HG03520 (cell line): Measurements from ENCODE around the gene CDH13.

Source experiments
- ATAC-seq: cut with Tn5 transposase; IDR thresholded peaks from one replicate; pipeline ENCODE4 v1.9.1; 2021; ENCODE audit warnings: mild to moderate bottlenecking, moderate library complexity; ENCODE audit not compliant: unreplicated experiment

CDH13 gene

GRCh38 chr16:82834151-82834815, 207.5 kb downstream of the CDH13 start:
- no peak for ATAC-seq

DNA sequence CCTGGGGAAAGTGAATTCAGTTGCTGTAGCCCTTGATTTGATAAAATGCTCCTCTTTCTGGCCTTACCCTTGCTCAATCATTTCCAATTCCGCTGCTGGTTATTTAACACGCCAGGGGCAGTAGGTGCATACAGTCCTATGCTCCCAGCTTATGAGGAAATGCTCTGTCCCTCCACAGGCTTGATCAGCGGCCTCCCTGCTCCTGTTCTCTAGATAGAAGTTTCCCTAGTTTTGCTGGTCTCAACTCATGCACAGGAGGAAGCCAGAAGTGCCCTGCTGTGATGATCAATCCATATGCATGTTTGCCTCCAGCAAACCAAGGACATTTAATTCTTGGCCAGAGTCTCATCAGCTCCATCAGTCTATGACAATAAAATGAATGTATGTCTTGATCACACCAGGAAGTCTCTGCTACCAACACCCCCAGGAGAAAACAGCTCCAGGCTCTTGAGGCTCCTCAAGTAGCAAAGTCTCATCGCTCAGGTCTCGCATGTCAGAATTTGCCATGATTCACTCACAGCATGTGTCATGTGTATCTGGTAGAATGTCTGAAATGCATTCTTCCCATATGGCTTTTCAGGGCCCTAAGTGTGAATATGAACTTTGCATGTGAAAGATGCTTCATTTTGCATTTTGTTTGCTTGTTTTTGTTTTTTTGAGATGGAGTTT, 208.9 kb downstream of the CDH13 start:
- no peak for ATAC-seq

DNA sequence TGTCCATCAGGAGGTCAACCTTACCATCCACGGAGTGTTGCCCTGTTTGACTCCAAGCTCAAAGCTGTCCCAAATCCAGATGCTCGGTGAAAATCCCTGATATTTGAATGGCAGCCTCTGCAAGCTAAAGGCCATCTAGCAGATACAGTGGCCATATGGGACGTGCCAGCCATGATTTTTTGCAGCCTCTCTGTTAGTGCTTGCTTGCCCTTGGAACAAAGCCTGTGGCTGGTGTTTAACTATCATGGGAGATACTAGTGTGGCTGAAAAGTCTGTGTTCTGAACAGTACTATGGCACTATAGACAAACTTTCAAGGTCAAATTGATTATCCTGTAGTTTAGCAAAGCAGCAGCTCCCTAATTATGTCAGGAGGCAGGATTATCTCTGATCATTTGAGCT, 214.3 kb downstream of the CDH13 start:
- ATAC-seq: no peak

DNA sequence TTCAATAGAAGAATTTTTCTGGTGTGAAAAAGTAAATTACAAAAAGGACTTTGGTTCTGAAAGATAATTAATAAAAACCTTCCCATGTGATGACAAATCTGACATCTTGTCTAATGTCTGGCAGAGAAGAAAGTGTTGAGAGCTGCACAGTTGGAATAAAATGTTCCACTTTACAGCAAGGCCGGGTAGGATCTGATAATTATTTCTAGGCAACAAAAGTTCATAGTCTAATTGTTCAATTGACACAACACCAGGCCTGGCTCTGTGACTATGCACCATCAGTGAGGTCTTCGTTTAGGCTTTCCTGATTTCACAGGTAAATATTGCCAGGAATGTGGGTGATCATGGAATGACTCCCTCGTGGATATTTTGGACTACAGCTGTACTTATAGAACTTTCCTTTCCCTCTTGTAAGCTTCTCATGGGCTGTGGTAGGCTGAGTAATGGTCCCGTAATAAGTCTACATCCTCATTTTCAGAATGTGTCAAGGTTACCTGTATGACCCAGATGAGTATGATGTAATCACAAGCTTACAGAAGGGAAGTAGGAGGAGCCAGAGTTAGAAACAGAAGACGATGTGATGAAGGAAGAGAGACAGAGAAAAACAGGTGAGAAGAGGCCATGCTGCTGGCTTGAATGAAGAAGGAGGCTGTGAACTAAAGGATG, 217.0 kb downstream of the CDH13 start:
- ATAC-seq: no peak

- ATAC-seq: no peak
Observed at GRCh38 chr16:82845116-82845515, 218.3 kb downstream of the CDH13 start.

GRCh38 chr16:82846806-82847205, 220.0 kb downstream of the CDH13 start:
- ATAC-seq: no peak

DNA sequence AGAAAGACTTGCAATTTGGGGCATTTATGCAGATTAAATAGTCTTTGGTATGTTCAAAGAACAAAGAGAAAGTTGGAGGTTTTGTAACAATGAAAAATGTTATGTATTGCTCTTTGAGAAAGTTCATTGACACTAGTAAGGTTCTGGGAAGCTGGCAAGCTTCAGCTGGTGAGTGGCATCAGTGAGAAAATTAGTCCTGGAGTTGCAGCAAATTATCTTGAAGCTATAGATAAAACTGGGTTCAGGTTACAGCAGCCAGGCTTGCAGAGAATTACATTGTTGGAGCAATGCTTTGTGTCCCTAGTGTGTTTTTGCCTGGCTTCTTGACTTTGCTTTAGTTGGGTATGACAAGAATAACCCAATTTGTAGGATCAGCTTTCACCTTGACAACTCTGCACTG, 221.2 kb downstream of the CDH13 start:
- ATAC-seq: no peak

DNA sequence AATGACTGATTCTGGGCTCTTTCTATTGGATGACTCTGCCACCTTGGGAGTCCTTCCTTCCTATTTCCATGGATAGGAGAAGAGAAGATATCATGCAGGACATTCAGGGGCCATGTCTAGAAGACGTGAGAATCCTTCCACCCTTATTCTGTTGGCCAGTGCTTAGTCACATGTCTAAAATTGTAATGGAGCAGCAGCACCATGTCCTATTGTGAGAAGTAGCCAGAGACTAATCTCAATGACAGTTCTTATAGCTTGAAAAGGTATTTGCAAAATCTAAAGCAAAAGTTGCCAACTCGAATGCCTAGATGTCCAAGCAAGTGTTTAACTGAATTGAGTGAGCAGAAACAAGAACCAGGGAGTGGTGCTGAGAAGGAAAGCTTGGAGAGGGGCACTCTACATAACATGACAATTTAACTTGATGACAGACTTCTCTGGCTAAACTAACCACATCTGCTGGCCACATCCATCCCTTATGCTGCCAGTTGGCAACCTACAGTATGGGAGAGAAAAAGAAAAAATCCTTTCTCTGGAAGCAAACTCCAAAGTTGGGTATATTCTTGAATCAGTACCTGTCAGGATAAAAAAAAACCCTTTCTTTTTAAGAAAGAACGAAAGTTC, 225.7 kb downstream of the CDH13 start:
- no peak for ATAC-seq

DNA sequence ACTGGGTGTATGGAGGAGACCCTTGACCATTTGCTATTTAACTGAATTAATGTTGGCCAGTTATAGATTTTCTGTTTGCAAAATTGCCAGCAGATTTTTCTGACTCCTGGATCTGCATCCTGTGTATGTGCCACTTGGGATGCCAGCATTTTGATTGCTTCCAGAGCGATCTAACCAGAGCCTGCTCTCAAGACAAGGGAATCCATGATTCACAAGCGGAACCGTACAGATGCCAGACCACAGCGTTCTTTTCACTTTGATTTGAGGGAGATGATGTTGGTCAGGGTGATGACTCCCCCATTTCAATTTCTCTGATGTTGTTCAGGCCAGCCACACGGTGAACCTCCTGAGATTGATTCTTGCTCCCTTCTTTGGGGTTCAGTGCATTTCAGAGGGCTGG, 228.7 kb downstream of the CDH13 start:
- no peak for ATAC-seq

DNA sequence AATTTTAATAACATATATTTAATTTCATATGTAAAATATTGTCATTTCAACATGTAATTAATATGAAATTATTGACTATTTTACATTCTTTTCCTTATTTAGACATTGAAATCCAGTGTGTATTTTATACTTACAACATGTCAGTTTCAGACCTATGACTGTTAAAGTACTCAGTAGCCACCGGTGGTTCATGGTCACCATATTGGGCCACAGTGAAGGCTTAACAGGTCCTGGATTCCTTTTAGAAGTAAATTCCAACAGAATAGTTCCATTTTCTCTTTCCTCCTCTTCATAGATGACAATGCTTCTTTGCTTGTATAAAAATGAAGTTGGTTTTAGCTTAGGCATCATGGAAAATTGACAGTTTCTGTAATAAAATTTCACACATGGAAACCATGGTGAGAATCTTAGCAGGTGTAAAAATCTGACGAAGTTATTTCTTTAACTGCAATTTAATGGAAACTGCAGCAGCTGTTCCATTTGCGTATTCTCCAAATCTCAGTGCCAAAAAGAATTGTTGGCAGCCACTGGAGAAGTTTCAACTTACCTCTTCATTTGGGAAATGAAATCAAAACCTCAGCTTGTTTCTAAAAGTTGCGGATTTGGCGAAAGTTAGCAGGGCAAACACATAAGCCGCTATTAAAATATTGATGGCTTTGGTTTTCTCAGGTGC, 231.1 kb downstream of the CDH13 start:
- no peak for ATAC-seq

DNA sequence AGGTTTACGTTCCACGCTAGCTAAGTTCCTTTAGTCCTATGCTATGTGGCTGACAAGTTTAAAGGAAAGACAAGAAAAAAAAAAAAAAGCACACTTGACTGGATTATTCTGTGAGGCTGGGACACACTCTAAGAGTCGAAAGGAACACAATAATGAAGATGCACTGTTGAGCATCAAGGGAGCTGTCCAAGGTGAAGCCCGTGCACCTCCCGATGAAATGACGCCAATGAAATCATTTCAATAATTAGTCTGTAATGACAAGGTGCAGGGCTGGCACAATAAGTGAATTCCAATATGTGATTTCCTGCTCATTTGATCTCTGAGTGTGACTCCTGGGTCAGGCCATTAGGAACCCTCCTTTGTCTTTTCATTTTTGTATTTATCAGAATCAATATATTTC, 232.9 kb downstream of the CDH13 start:
- no peak for ATAC-seq

DNA sequence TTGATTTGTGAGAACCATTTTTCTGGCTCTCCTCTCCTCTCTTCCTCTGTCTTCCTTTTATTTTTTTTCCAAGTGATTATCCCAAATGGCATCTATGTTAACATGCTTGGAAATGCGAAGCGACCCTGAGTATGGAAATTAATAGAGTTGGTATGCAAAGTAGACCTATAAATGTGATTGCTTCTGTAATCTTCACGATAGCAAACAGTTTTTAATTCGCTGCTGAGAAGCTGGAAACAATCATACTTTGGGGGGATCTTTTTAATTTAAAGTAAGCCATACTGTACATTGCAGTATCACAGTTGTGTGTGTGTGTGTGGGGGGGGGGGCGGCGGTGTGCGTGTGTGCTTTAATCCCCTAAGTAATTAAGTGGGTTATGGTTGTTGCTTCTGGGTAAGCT, 233.3 kb downstream of the CDH13 start:
- no peak for ATAC-seq

GRCh38 chr16:82862057-82862456, 235.3 kb downstream of the CDH13 start:
- no peak for ATAC-seq

DNA sequence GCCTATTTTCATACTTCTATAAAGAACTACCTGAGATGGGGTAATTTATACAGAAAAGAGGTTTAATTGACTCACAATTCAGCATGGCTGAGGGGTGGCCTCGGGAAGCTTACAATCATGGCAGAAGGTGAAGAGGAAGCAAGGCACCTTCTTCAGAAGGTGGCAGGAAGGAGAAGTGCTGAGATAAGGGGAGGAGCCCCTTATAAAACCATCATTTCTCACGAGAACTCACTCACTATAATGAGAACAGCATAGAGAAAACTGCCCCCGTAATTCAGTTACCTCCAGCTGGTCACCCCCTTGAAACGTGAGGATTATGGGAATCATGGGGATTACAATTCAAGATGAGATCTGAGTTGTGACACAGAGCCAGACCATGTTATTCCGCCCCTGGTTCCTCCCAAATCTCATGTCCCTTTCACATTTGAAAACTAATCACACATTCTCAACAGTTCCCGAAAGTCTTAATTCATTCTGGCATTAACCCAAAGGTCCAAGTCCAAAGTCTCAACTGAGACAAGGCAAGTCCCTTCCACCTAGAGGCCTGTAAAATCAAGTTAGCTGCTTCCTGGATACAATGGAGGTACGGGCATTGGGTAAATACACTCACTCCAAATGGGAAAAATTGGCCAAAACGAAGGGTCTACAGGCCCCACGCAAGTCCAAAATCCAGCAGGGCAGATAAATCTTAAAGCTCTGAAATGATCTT, 237.7 kb downstream of the CDH13 start:
- no peak for ATAC-seq

DNA sequence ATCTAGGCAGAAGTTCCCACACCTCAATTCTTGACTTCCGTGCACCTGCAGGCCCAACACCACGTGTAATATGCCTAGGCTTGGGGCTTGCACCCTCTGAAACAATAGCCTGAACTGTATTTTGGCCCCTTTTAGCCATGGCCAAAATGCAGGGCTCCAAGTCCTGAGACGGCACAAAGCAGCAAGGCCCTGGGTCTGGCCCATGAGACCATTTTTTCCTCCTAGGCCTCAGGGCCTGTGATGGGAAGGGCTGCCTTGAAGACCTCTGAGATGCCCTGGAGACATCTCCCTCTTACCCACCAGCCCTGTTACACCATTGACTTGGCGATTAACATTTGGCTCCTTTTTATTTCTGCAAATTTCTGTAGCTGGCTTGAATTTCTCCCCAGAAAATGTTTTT, 238.6 kb downstream of the CDH13 start:
- ATAC-seq: no peak

DNA sequence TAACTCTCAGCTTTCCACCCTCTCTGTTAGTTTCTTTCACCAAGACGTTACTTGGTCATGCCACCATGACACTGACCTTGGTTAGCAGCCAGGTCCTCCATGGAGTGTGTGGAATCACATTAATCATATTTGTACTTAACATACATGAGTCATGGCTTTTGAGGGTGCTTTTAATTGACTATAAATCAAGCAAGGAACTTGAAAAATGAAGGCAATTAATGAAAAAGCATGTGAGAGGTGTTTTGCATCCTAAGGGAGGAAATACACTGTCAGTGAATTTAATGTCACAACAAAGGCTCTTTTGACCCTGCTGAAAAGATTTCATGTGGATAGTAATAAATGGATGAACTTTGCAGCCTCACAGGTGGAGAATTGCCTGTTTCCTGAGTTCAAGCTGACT, 240.7 kb downstream of the CDH13 start:
- no peak for ATAC-seq

DNA sequence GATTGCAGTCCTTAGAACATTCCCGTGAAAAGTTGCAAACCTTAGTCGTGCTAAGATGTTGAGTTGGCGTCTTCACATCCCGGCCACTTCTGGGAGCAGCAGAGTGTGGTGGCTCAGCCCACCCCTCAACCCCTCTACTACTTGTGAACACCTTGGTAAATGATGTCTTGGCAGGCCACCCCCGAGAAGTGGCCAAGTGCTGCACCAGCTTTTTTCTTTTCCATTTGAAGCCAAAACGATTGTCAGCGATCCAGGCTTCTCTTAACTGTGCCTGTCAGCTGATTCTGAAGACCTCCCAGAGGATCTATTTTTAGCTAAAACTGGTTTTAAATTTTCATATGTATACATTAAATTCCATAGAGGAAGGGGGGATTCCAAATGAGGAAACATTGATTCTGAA, 247.5 kb downstream of the CDH13 start:
- no peak for ATAC-seq

DNA sequence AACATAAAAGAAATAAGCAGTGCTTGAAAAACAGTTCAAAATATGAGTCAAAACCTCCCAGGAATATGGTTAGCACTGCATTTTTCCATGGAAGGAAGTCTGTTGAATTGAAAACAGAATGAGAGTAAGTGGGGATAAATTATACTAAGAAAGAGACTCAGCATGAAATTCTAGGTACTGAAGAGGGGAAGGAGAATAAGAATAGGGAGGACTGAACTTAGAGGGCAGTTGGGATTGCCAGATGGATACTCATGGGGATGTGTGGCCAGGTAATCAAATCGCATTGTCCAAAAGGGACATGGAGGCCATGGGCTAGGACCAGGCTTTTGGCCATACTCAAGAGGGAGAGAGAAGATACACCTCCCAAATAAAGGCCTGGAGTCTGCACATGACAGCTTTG, 247.9 kb downstream of the CDH13 start:
- ATAC-seq: no peak

DNA sequence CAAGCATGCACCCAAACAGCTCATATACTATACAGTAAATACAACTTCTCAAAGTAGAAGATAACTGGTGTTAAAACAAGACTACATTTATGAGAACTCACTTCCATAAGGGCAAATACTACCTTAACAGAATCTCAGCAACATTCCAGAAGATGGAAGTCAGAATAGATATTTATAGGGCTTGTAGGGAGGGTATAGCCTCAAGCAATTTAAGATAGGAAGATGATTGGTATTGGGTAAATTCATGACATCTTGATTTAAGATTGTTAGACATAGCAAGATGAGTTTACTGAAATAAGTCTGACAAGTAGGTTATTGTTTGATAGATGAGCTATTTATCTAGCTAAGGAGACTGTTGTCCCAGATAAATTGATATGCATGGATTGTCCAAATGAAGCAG, 250.2 kb downstream of the CDH13 start:
- no peak for ATAC-seq

DNA sequence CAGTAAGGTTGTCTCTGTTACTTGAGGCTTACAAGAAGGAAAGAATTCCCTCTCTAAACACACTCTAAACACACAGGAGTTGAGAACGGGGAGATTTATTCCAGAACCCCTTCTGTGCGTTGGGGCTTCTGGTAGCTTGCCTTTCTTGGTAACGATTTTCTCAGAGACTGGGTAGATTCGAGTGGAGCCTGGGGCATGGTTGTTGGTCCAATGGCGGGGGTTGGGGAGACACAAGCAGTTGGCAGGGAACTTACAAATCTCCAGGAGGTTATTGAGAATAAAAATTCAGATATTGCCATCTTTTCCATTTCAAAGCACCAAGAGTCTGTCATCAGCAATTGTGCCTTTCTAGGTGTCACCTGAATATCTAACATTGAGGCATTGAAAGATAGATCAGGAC, 251.7 kb downstream of the CDH13 start:
- ATAC-seq: no peak

DNA sequence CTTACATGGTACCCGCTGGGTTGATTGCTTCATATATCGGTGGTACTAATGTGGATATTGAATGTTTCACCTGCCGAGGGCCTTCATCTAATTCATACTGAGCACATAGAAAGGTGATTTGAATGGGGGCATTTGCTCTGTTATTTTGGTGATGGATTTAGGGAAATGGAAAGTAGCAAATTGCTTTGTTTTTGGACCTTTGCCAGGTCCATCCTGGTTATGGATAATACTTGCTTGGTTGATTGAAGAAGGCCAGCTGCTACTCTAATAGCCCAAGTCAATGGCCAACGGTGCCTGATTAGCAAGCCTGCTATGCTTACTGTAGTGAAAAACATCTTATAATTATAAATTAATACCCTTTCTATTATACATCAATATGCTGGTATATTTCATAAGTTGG, 253.6 kb downstream of the CDH13 start:
- ATAC-seq: no peak
